IMR-90 (cell line): Measurements from ENCODE around the gene CTAGE4. TPM values are rescaled to one million over a fixed set of nuclear protein-coding genes. Genes with fewer than 3 reads are reported as not detected.
"Not testable (repeated sequence)": the region's sequence is repeated elsewhere in the genome, so short reads cannot be mapped to it uniquely, and the experiment has no call there.

ENCODE experiments used
- ATAC-seq: fragments of 200-7000 bp; cut with Tn5 transposase; 2 replicates; pipeline ENCODE4 v1.9.1; 2020; ENCODE audit warnings: low read depth, mild to moderate bottlenecking, moderate library complexity
- BruUV-seq: library from RNA; stranded (reverse); fragments of 400-500 nt; replicated peaks from 2 replicates; lab custom pipeline; 2021; lab: Mats Ljungman, UMichigan
- CTCF ChIA-PET: fragments of 300-600 bp; formaldehyde crosslinking; extraction: SDS; loops from one replicate; lab custom pipeline; 2021; ENCODE audit warnings: antibody characterized with exemption; lab: Yijun Ruan, JAX
- POLR2A ChIA-PET: fragments of 300-600 bp; sonication (Branson Sonifier 250); formaldehyde crosslinking; loops from one replicate; lab custom pipeline; 2022; ENCODE audit warnings: antibody characterized with exemption; ENCODE audit not compliant: unreplicated experiment; lab: Charles Lee
- DNase-seq: peaks from one replicate; pipeline ENCODE4 v3.0.0; 2013
- H2AFZ ChIP-seq: replicated peaks from 2 replicates; pipeline ENCODE3; 2013; ENCODE audit warnings: low read length, mild to moderate bottlenecking; ENCODE audit not compliant: poor library complexity
- H2AK5ac ChIP-seq: 2 replicates; pipeline ENCODE4 v1.6.1; 2013; ENCODE audit warnings: low read depth, low read length, inconsistent platforms
- H2AK9ac ChIP-seq: replicated peaks from 2 replicates; pipeline ENCODE3; 2013; ENCODE audit warnings: mild to moderate bottlenecking, low read depth, low read length, moderate library complexity; ENCODE audit not compliant: poor library complexity
- H2BK120ac ChIP-seq: 2 replicates; pipeline ENCODE4 v1.6.1; 2013; ENCODE audit warnings: low read depth, low read length, inconsistent platforms
- H2BK15ac ChIP-seq: 3 replicates; pipeline ENCODE4 v1.6.1; 2013; ENCODE audit warnings: low read depth, low read length, inconsistent platforms
- H2BK20ac ChIP-seq: 2 replicates; pipeline ENCODE4 v1.6.1; 2013; ENCODE audit warnings: low read depth, mild to moderate bottlenecking, inconsistent platforms, low read length, moderate library complexity
- H2BK5ac ChIP-seq: 2 replicates; pipeline ENCODE4 v1.6.1; 2013; ENCODE audit warnings: mild to moderate bottlenecking, low read depth, low read length, inconsistent platforms; ENCODE audit not compliant: poor library complexity, severe bottlenecking
- H3K14ac ChIP-seq: replicated peaks from 2 replicates; pipeline ENCODE4 v1.6.1; 2013; ENCODE audit warnings: low read depth, low read length, inconsistent platforms
- H3K18ac ChIP-seq: 2 replicates; pipeline ENCODE4 v1.6.1; 2013; ENCODE audit warnings: low read depth, low read length, control low read depth
- H3K23ac ChIP-seq: 2 replicates; pipeline ENCODE4 v1.6.1; 2013; ENCODE audit warnings: low read depth, low read length, inconsistent platforms
- H3K27ac ChIP-seq: 2 replicates; pipeline ENCODE4 v1.5.1; 2013; ENCODE audit warnings: mild to moderate bottlenecking, control low read depth, low read length; ENCODE audit not compliant: insufficient read depth
- H3K27me3 ChIP-seq: 2 replicates; pipeline ENCODE4 v1.6.1; 2013; ENCODE audit warnings: low read length; ENCODE audit not compliant: control insufficient read depth, insufficient read depth
- H3K36me3 ChIP-seq: 2 replicates; pipeline ENCODE4 v1.6.1; 2013; ENCODE audit warnings: low read length, mixed read lengths; ENCODE audit not compliant: control insufficient read depth, insufficient read depth
- H3K4ac ChIP-seq: 2 replicates; pipeline ENCODE4 v1.6.1; 2013; ENCODE audit warnings: low read depth, low read length, inconsistent platforms
- H3K4me1 ChIP-seq: 2 replicates; pipeline ENCODE4 v1.6.1; 2013; ENCODE audit warnings: low read length, mixed read lengths; ENCODE audit not compliant: control insufficient read depth, insufficient read depth
- H3K4me2 ChIP-seq: 2 replicates; pipeline ENCODE4 v1.6.1; 2013; ENCODE audit warnings: low read depth, mild to moderate bottlenecking, control low read depth, low read length, moderate library complexity
- H3K4me3 ChIP-seq: 2 replicates; pipeline ENCODE4 v1.5.1; 2013; ENCODE audit warnings: low read depth, mild to moderate bottlenecking, control low read depth, low read length, moderate library complexity; ENCODE audit not compliant: insufficient read depth
- H3K56ac ChIP-seq: 2 replicates; pipeline ENCODE4 v1.6.1; 2013; ENCODE audit warnings: low read length, inconsistent platforms; ENCODE audit not compliant: insufficient read depth; ENCODE audit errors: extremely low read depth
- H3K79me1 ChIP-seq, 2 experiments: 2 replicates each; pipeline ENCODE4 v1.6.1; 2013; ENCODE audit warnings: low read length in 2 of 2, inconsistent platforms in 1 of 2, low read depth in 1 of 2
- H3K9ac ChIP-seq: 2 replicates; pipeline ENCODE4 v1.6.1; 2013; ENCODE audit warnings: low read depth, low read length, control low read depth
- H3K9me1 ChIP-seq: 2 replicates; pipeline ENCODE4 v1.6.1; 2013; ENCODE audit warnings: low read length, inconsistent platforms; ENCODE audit not compliant: insufficient read depth
- H3K9me3 ChIP-seq: 2 replicates; pipeline ENCODE4 v1.6.1; 2013; ENCODE audit warnings: low read length; ENCODE audit not compliant: control insufficient read depth, insufficient read depth
- H4K20me1 ChIP-seq: 2 replicates; pipeline ENCODE4 v1.6.1; 2013; ENCODE audit warnings: low read length, inconsistent platforms; ENCODE audit not compliant: insufficient read depth
- H4K5ac ChIP-seq: 2 replicates; pipeline ENCODE4 v1.6.1; 2013; ENCODE audit warnings: mild to moderate bottlenecking, low read depth, low read length, control low read depth
- H4K8ac ChIP-seq, 2 experiments: 2 replicates each; pipeline ENCODE4 v1.6.1; 2013; ENCODE audit warnings: low read depth in 2 of 2, low read length in 2 of 2, control low read depth in 1 of 2, inconsistent platforms in 1 of 2
- H4K91ac ChIP-seq: 2 replicates; pipeline ENCODE4 v1.6.1; 2013; ENCODE audit warnings: low read depth, low read length, inconsistent platforms; ENCODE audit not compliant: insufficient read depth
- WGBS, 2 experiments: methylation state at CpG; one replicate each; pipeline versions ENCODE4 v1.1.5 to v1.1.7; 2013; ENCODE audit warnings: missing lambda C conversion rate in 2 of 2; ENCODE audit not compliant: insufficient read length in 1 of 2; ENCODE audit errors: extremely low coverage in 2 of 2; 5-methylcytosine and 5-hydroxymethylcytosine counted together
- dilution Hi-C: fragments of 300-500 bp; cut with HindIII; formaldehyde crosslinking; loops from one replicate; pipeline ENCODE4 v1.14.3; 2018; ENCODE audit warnings: low sequenced_read_pairs; ENCODE audit not compliant: unreplicated experiment
- in situ Hi-C: fragments of 300-500 bp; cut with MboI; formaldehyde crosslinking; loops from 3 replicates; pipeline ENCODE4 v1.14.3; 2019; ENCODE audit warnings: low sequenced_read_pairs, inconsistent platforms, mixed read lengths
- intact Hi-C: fragments of 100-400 bp; cut with micrococcal nuclease; formaldehyde crosslinking; loops from 2 replicates; pipeline ENCODE4 v1.10.0; 2022
- polyA plus RNA-seq, 3 experiments: library from polyadenylated mRNA; depleted of rRNA; stranded (reverse); fragments of >200 nt; gene quantifications; 2 replicates each; pipeline ENCODE4 v1.2.3, GENCODE V29; 2012; ENCODE audit warnings: low replicate concordance in 1 of 3
- total RNA-seq: library from RNA; depleted of rRNA; stranded (reverse); fragments of >200 nt; gene quantifications from 2 replicates; pipeline ENCODE4 v1.2.3, GENCODE V29; 2012

CTAGE4 gene
- total and polyA plus RNA-seq, 2 of the 4 experiments (the other 2 are of a cell fraction) = 0.03 TPM; not detected in 1

GRCh38 chr7:144178380-144179164 lies 4.7 kb upstream of the CTAGE4 start:
- CTCF ChIA-PET, H3K27me3 ChIP-seq, BruUV-seq, H3K23ac ChIP-seq, POLR2A ChIA-PET, H3K4me1 ChIP-seq, H4K91ac ChIP-seq, H2AK9ac ChIP-seq, H2AFZ ChIP-seq, DNase-seq, H4K8ac ChIP-seq, H2BK5ac ChIP-seq, H2BK120ac ChIP-seq, intact Hi-C loops, H4K20me1 ChIP-seq, H2AK5ac ChIP-seq, dilution Hi-C loops, H3K27ac ChIP-seq, H3K9ac ChIP-seq, H3K9me3 ChIP-seq, H2BK20ac ChIP-seq, H4K5ac ChIP-seq, H2BK15ac ChIP-seq, H3K36me3 ChIP-seq, H3K4ac ChIP-seq, H3K56ac ChIP-seq, H3K79me1 ChIP-seq, H3K4me2 ChIP-seq, H3K4me3 ChIP-seq, H3K9me1 ChIP-seq, H3K18ac ChIP-seq, H3K14ac ChIP-seq: not testable (repeated sequence)
- ATAC-seq = peak; percentile 56; the same call in 1 of the 2 replicates
- in situ Hi-C loops = loop anchor here (25.0 kb wide), 1 partner anchor 209 kb away; no protein-coding TSS in a partner anchor
- no CpG with 5 or more reads among the region's 10 CpGs for WGBS, 2 experiments

DNA sequence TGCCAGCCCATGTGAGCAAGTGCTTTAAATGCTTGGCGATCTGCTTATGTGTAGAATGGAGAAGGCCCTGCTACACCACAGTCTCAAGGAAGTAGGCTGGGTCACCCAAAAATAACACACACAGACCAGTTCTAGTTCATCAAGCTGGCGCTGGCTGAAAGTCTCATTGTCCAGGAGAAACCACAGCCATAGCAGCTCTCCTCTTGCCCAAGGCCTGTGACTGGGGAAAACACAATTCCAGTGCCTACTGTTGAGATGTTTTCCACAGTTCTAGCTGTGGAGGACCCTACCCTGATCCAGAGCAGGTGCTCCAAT lies 4.1 kb upstream of the CTAGE4 start:
- POLR2A ChIA-PET, intact Hi-C loops: not testable (repeated sequence)

More for the DNA sequence above, 4.1 kb upstream of the CTAGE4 start:
- H2AFZ ChIP-seq, H2BK120ac ChIP-seq, H3K9ac ChIP-seq, H3K4me2 ChIP-seq, DNase-seq, BruUV-seq, H2BK20ac ChIP-seq, H3K36me3 ChIP-seq, H2BK15ac ChIP-seq, H4K20me1 ChIP-seq, H2BK5ac ChIP-seq, dilution Hi-C loops, H4K8ac ChIP-seq, H3K9me3 ChIP-seq, H3K56ac ChIP-seq, H3K18ac ChIP-seq, H4K5ac ChIP-seq, H3K4ac ChIP-seq, H3K79me1 ChIP-seq, H3K23ac ChIP-seq, H3K9me1 ChIP-seq, H3K4me1 ChIP-seq, ATAC-seq, H2AK9ac ChIP-seq, H3K27me3 ChIP-seq, H3K27ac ChIP-seq, CTCF ChIA-PET, H4K91ac ChIP-seq, H3K14ac ChIP-seq, H2AK5ac ChIP-seq, H3K4me3 ChIP-seq: not testable (repeated sequence)
- no CpG with 5 or more reads among the region's 2 CpGs for whole genome bisulfite sequencing, 2 experiments
- in situ Hi-C loops = loop anchor here (25.0 kb wide), 1 partner anchor 208 kb away; no protein-coding TSS in a partner anchor
